T-helper 1 cell treated with Interleukin-12 subunit alpha and Interleukin-12 subunit beta and Interleukin-4 antibody, amounts not matched to agents 30 ng/mL and 1 ng/mL, for 36 hours (primary cell): ENCODE measurements around the gene TBC1D21. TPM values are rescaled to one million over a fixed set of nuclear protein-coding genes. Genes with fewer than 3 reads are reported as not detected.

Experiments used
- intact Hi-C: fragments of 100-400 bp; cut with micrococcal nuclease; formaldehyde crosslinking; loops from one replicate; pipeline ENCODE4 v1.15.1; 2024
- total RNA-seq: library from RNA; stranded (reverse); gene quantifications from 2 replicates; pipeline ENCODE4 v1.2.3, GENCODE V29; 2022

The TBC1D21 gene
- total RNA-seq, 1 donor from 2014 or later = not detected

GRCh38 chr15:73888224-73889041 is 15.1 kb downstream of the TBC1D21 start:
- intact Hi-C loops = no loop called here

GRCh38 chr15:73889053-73889761 is 15.8 kb downstream of the TBC1D21 start:
- intact Hi-C loops = no loop called here

GRCh38 chr15:73889762-73890124 is 16.4 kb downstream of the TBC1D21 start:
- intact Hi-C loops = no loop called here

- intact Hi-C loops = no loop called here
Measured at GRCh38 chr15:73891328-73892315, 18.3 kb downstream of the TBC1D21 start.

GRCh38 chr15:73892446-73893226 is 19.3 kb downstream of the TBC1D21 start:
- intact Hi-C loops = no loop called here

- intact Hi-C loops = no loop called here
Measured at GRCh38 chr15:73894133-73894814, 20.9 kb downstream of the TBC1D21 start.

- intact Hi-C loops = loop anchor here (1.0 to 2.0 kb wide), 4 partner anchors 11 to 67 kb away; no protein-coding TSS in a partner anchor
Measured at GRCh38 chr15:73897441-73898261, 24.3 kb downstream of the TBC1D21 start.

- intact Hi-C loops = no loop called here
Measured at GRCh38 chr15:73899197-73900094, 26.1 kb downstream of the TBC1D21 start.

GRCh38 chr15:73900095-73900712 is 26.8 kb downstream of the TBC1D21 start:
- intact Hi-C loops = no loop called here

GRCh38 chr15:73901126-73901810 is 27.9 kb downstream of the TBC1D21 start:
- intact Hi-C loops = no loop called here

GRCh38 chr15:73902121-73903020 is 29.0 kb downstream of the TBC1D21 start:
- intact Hi-C loops = no loop called here

GRCh38 chr15:73904026-73904815 is 30.9 kb downstream of the TBC1D21 start:
- intact Hi-C loops = no loop called here

GRCh38 chr15:73905225-73905827 is 32.0 kb downstream of the TBC1D21 start:
- intact Hi-C loops = no loop called here

GRCh38 chr15:73906346-73907034 is 33.1 kb downstream of the TBC1D21 start:
- intact Hi-C loops = no loop called here
